Pulmonary artery endothelial cell (primary cell): ENCODE data around the gene IGSF9B. TPM values are rescaled to one million over a fixed set of nuclear protein-coding genes. Genes with fewer than 3 reads are reported as not detected.

Experiments
- DNase-seq: peaks from one replicate; pipeline ENCODE4 v3.0.0-alpha.2; 2011; ENCODE audit warnings: low read depth, low spot score
- total RNA-seq: library from RNA; depleted of rRNA; stranded (reverse); fragments of >200 nt; gene quantifications from 2 replicates; pipeline ENCODE4 v1.2.3, GENCODE V29; 2014

IGSF9B gene
- total RNA-seq, 1 donor from 2014 or later, result under 0.01 TPM

DNA sequence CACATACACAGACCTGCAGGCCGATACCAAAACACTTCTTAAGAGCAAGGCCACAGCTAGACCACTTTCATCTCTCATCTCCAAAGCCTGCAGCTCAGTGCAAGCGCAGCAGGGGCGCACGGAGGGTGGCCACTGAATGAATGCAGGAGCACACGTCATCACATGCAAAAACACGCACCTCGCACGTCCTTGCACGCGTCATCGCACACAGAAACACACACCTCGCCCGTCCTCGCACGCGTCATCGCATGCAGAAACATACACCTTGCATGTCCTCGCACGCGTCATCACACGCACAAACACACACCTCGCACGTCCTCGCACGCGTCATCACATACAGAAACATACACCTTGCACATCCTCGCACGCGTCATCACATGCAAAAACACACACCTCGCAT lies 17.2 kb downstream of the IGSF9B start:
- no peak for DNase-seq

DNA sequence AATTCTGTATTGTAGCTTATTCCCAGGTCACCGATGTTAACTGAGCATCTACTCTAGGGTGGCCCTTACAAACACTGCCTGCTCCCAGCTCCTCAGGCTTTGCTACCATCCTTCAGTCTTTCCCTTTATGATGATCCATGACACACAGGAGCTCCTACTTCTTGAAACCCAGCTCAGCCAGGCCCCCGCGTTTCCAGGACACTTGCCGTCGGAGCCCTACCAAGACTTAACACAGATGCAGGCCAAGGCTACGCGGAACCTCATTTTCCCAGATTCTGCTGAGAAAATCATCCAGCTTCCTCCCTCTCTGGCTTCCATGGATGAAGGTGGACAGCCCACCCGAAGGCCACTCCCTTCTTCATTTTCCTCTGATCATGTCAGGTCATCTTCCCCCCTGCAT lies 18.6 kb downstream of the IGSF9B start:
- DNase-seq, result no peak

DNA sequence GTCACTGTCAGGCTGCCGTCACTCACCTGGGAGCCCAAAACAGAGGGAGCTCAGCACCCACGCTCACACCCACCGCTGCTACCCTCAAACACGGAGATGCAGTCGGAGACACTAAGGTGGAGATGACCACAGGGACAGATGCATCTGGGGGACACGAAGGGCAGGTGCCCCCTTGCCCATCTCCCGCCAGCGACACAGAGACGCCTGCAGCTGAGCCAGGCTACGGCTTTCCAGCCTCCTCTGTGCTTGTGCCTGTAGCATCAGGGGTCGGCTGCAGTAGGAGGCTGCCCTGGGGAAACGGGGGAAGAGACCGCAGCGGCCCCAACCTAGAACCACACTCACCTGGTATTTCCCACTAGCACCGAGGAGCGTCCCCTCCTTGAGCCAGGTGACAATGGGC lies 19.3 kb downstream of the IGSF9B start:
- no peak for DNase-seq

DNA sequence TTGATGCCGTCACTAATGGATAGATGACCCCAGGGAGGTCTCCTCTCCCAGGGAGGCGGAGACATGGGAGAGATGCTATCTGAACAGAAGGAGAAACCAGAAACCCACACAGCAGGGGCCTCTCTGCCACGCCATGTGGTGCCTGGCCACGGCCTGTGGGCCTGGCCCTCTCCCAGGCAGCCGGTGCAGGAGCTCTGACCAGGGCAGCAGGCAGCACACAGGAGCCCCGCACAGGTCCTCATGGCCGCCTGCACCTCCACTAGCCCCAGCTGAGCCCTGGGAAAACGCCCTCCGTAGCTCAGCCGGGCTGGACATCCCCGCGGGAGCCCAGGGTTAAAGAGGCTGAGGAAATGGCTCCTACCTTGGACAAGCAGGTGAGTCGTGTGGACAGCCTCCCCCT lies 19.8 kb downstream of the IGSF9B start:
- DNase-seq, result no peak

DNA sequence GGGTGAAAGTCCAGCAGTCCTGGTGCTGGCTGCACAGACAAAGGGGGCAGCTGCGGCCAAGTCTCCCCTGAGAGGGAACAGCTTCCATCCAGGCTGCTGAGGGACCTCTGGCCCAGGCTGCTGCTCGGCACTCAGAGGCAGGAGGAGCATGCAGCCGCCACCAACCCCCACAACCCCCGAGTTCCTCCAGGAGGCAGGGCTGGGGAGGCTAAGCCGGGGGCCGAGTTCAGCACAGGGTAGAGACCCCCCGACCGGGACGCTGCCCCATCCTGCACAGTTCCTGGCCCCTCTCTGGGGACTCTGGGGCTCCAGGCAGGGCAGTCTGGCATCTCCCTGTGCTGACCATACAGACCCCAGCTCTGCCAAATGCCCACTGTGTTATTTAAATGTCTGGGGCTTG lies 20.2 kb downstream of the IGSF9B start:
- DNase-seq, result no peak

DNA sequence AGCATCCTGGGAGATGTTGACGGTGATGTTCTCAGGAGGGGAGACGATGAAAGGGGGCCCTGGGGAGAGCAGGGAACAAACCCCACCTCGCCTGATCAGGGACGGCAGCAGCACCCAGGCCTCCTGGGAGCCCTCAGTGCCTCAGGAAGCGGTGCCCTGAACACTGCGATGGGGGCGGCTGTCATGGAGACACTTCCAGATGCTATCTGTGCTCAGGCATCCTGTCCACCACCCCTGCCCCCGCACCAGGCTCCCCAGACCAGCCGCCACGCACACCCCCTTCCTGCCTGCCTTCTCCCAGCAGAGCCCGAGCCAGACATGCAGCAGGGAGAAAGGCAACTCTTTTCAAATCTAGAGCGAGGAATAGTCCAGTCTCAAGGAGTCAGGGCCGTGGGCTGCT lies 20.6 kb downstream of the IGSF9B start:
- DNase-seq, result no peak

DNA sequence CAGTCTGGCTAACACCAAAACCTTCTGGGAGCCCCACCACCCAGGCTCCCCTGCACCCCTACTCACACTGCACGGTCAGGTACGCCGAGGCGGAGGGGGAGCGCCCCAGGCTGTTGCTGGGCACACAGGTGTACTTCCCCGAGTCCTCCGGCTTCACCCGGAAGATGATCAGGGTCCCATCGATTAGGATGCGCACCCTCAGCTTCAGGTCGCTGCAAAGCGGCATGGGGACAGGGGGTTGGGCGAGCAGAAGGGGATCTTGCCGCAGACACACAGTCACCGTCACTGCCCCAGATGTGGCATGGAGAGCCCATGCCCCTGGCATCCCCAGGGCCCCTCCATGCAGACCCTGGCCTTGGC lies 21.2 kb downstream of the IGSF9B start:
- DNase-seq, result no peak

DNA sequence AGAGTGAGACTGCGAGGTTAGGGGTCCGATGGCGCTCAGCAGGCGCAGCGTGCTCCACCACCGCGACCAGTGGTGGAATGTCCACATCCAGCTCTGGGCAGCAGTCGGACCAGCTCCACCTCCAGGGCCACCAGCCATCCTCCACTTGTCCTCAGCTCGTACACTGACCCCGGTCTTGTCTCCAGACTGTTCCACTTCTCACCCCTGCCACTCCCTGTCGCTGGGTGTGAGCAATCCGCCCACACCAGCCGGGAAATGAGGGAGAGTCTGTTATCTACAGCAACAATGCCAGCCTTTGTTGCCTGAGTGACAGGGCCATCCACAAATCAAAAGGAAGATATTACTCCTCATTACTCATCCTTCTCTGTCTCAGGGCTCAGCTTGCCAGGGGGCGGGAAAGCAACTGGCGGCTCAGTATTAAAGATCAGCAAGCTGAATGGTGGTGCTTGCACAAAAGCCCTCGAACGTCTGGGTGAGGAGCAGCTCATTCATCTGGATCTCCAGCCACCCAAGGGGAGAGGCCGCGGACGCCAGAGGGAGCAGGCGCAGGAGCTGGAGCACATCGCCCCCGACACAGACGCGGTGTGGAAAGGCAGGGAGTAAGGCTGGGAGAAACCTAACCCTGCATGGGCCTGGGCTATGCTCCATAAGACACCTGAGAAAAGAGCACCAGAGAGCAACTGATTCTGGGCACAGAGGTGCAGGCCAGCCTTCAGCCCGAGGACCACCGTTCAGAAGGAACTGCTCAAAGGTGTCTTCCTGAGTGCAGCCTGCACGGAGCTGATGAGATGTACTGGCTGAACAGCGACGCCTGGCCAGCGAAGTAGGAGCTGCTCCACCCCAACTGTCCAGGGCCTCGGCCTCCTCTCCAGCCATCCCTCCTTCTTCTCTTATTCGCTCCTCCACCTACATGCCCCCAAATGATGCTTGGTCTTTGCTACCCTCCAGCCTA lies 21.9 kb downstream of the IGSF9B start:
- no peak for DNase-seq

DNA sequence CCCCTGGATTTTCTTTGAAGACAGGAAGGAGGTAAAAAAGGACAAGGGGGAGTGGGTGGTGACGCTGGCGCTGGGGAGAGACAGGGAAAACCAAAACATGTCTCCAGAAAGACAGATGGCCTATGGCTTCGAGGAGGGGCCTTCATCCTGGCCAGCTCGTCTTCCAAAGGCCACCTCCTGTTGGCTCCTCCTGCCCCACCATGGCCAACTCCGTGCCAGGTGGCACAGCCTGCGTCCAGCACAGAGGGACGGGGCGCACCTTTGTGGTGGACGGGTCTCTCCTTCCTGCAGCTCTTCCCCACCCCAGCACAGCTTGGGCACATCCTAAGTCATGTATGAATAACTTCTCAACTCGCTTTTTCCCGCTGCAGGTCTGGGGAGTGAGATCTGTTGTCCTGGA lies 22.7 kb downstream of the IGSF9B start:
- DNase-seq, result no peak

DNA sequence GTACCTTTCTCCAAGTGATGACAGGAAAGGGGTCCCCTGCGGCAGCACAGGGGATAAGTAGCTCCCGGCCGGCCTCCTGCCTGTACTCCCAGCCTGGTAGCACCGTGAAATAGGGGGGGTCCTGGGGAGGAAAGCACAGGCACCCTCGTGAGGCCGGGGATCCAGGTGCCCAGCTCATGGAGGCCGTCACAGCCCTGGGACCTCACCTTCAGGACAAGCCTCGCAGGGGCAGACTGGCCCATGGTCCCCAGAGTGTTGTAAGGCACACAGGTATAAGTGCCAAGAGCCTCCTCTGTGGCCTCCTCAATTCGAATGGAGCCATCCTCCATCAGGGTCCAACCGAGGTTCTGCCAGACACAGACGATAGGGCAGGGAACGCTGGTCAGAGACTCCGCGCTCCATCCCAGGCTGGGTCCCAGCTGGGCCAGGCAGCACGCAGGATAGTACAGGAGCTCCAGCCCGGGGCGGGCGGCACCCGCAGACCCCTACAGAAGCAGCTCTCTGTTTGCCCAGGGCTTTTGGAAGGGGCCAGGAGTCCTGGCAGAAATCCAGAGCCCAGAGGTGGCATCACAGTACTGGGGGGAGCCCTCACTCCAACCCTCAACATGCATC lies 25.2 kb downstream of the IGSF9B start:
- no peak for DNase-seq

DNA sequence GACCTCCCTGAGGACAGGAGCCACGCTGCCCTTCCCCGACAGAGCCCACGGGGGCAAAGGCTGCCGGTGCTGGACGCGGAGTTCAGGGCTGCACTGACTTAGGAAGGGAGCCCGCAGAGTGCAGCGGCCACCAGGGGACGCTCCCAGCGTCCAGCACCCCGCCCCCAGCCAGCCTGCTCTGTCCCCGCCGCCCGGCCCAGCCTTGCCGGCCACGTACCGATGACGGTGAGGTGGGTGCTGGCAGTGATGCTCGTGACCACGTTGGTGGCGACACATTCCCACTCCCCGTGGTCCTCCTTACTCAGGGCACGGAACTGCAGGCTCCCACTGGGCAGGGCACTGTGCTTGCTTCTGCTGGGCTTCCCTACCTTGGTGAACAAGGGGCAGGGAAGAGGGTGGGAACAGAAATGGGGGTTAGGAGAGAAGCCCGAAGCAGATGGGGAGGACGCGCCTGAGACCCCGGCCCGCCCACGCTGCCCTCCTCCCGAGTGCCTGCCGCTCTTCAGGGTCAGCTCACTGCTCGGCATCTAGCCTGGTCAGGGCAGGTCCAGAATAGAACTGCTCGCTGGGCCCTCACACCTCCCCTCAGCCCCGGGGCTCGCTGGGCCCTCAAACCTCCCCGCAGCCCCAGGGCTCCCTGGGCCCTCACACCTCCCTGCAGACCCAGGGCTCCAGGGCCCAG lies 25.9 kb downstream of the IGSF9B start:
- DNase-seq, result no peak

DNA sequence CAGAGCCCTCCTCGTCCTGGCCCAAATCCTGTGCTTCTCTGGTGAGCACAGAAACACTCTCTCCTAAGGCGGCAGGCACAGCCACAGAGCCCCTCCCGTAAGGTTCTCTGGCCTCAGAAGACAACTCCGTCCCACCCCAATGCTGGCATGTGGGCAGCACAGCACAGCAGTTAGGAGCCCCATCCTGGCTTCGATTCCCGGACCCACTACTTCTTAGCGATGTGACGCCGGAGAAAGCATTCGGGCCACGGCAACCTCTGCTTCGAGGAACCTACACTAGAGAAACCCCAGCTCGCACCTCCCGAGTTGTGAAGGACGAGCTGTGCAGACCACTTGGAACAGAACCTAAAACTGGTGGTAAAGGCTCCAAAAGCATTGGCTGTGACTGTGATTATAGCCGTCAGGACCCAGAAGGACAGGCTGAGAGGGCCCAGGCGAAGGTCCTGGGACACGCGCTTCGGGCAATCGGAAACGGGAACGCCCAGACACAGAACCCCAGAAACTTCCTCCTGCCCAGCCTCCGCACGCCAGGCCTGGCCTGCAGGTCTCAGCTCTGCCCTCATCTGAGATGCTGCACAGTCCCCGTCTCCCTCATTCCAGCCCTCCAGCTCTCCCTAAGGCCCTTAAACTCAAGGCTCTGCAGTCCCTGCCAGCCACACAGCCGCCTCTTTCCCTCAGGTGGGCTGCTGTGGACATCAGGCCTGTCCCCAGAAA lies 26.6 kb downstream of the IGSF9B start:
- no peak for DNase-seq

DNA sequence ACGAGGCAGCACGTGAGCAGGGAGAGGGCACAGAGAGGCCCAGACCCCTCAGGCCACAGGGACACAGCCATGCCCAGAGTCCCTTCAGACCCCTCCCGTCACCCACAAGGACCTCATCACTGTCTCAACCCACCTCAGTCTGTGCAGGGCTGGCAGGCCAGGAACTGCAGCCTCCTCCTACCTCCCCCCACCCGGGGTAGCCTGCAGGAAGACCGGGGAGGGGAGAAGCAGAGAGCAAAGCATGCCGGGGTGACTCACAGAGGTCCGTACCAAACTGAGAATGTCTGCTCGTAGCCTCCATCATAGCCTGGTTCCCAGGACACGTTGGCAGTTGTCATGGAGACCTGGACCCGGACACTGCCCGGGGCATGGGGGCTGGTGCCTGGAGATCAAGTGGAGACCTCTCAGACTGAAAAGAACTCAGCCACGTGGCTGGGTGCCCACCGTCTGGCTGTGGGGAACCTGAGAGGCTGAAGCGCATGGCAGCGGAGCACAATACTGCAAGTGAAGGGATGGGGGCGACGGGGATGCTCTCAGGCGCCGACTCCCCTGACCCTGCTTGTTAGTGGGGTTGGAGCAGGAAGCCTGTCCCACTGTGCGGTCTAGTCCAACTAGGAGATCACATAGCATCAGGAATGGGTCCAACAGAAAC lies 27.2 kb downstream of the IGSF9B start:
- no peak for DNase-seq

DNA sequence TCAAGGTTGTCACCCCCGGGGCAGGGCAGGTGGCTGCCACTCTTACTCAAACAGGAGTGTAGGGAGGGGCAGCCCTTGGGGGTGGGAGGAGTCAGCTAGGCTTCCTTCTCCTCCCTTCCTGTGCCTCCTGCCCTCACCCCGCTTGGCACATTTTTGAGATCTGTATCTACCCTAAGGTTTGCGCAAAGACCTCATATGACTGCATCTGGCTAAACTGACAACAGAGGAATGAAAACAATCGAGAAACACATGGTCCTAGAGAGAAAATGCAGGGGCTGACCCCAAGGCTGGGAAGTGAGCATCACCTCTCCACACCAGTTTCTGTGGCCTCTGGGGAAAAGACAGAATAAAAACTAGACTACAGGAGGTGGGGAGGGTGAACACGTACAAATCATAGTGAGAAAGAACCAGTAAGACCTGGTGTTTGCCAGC lies 28.1 kb downstream of the IGSF9B start:
- no peak for DNase-seq

DNA sequence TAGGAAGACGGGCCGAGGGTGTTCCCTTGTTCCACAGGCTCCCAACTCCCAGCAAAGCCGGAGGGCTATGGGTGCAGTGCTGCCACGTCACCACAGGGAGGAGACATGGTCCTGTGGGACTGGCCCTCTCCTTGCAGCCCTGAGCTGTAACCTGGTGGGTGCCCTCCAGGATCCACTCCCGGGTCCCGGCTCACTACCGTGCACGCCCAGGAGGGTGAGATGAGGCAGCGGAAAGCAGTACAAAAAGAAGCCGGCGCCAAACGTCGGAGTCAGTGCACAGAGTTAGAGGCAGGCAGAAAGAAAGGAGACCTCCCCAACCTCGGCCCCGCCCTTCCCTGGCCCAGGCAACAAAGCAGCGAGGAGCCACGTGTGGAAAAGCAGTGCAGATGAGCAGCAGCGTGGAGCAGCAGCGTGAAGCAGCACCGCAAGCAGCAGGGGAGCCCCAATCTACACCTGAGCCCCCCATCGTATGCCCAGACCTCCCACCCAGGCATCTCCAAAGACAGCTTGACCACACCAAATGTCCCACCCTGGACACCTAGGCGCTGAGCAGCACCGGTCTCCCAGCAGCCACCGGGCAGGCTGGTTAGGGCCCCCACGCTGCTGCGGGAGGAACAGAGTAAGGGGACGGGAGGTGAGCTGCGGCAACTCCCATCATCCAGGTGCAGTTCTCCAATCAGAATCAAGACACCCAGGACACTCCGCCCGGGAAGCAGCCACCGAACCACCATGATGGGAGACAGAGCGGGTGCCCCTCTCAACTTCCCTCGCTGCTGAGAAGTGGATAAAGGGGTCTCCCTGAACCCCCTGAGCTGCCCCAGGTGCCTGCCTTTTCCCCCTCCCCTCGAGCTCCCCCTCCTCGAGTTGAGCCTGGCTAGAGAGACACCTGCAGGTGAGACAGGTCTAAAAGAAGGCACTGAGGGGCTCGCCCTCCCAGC lies 28.8 kb downstream of the IGSF9B start:
- DNase-seq, result peak; percentile 19

DNA sequence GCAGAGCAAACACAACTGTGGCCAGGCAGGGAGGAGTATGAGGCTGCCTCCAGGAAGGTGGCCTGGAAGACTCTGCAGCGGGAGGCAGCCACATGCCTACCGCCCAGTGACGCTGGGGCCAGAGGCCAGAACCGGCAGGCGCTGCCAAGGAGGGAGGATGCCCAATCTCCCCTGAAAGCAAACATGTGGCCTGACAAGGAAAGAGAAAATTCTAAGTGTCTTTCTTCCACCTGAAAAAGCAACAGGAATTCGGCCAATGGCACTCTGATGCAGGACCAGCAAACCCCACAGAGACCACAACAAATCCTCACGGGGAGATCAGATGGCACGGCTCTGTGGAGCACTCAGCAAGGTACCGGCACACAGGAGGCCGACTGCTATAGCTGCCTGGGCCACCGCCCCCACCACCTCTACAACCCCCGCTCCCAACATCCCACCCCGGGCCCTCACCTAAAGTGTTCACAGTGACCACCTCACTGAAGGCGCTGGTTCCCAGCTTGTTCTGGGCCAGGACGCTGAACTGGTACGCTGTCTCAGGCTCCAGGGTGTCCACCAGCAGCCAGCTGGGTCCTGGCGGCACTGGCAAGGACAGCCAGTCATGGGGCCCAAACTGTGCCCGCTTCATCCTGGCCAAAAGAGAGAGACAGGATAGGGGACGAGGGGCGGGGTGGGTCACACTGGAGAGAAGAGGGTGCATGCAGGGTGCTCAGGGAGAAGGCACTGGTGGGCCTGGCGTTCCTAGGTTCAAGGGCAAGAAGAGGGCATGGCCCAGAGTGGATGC lies 30.1 kb downstream of the IGSF9B start:
- DNase-seq, result no peak

DNA sequence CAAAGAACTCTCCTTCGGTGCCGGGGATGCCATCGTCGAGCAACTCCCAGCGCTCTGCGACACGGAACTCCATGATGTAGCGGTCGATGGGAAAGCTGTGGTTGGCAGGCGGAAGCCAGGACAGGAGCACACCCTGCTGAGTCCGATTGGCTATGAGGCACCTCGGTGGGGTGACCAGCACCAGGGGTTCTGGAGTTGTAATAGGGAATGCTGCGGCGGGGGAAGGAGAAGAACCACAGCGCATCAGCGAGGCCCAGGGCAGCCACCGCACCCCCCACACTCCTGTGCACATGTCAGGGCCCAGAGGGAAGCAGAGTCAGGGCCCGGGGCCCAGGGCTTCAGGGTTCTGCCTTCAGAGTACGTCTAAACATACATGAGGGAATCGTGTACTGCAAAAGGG lies 31.0 kb downstream of the IGSF9B start:
- DNase-seq, result no peak

DNA sequence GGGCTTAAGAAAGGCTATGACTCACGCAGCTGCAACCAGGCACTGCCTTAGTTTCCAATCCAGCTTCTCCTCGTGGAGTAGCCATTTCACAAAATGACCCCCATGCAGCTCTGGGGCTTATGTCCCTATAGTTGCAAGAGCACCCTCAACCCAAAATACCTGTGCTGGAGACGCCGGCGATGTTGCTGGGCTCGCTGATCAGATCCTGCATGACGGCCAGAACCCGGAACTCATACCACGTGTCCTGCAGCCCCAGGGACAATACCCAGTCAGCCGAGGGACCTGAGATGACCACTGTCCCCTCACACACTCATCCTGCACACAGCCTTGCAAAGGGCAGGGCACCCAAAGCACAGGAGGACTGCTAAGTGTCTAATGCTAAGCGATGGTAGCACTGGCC lies 32.1 kb downstream of the IGSF9B start:
- no peak for DNase-seq
